Motor neuron (in vitro differentiated cells): ENCODE data around the gene FOXP1. TPM values are rescaled to one million over a fixed set of nuclear protein-coding genes. Genes with fewer than 3 reads are reported as not detected.
A peak's percentile ranks its signal among the peaks of the same experiment; 100 is the strongest.

Experiments used
- ATAC-seq, 8 experiments: fragments of 200-7000 bp; cut with Tn5 transposase; replicated peaks in 6 of 8; 2 replicates each; pipeline ENCODE4 v1.8.0; 2021; ENCODE audit warnings: mild to moderate bottlenecking in 8 of 8, moderate library complexity in 8 of 8
- H3K27ac ChIP-seq, 2 donors: fragments of 250-450 bp; sonication (Bioruptor Pico); 2 replicates each; pipeline ENCODE4 v1.9.0; 2021; ENCODE audit warnings: antibody characterized with exemption in 2 of 2, mild to moderate bottlenecking in 2 of 2, moderate library complexity in 1 of 2
- H3K4me1 ChIP-seq, 2 donors: fragments of 250-450 bp; sonication (Bioruptor Pico); replicated peaks in 1 of 2; 2 replicates each; pipeline ENCODE4 v1.6.1; 2021; ENCODE audit warnings: antibody characterized with exemption in 2 of 2, mild to moderate bottlenecking in 2 of 2, moderate library complexity in 1 of 2
- H3K4me3 ChIP-seq, 5 donors: fragments of 250-450 bp; sonication (Bioruptor Pico); 2 replicates each; pipeline ENCODE4 v1.9.0; 2021; ENCODE audit warnings: antibody characterized with exemption in 5 of 5, mild to moderate bottlenecking in 5 of 5, moderate library complexity in 4 of 5
- WGBS, 10 experiments: fragments of 450-650 bp; shearing (Covaris generic); methylation state at CpG; one replicate each; pipeline ENCODE4 v1.0.0; 2022; 5-methylcytosine and 5-hydroxymethylcytosine counted together
- in situ Hi-C, 9 experiments: fragments of 400-800 bp; cut with MboI; loops; one replicate each; pipeline ENCODE4 v1.15.0; 2021; ENCODE audit warnings: low sequenced_read_pairs in 9 of 9, low pct_unique_long_range_greater_than_20kb in 2 of 9; ENCODE audit not compliant: unreplicated experiment in 9 of 9
- total RNA-seq, 8 experiments: library from RNA; unstranded; fragments of 300-600 nt; gene quantifications; 2 replicates each; pipeline versions ENCODE4 v1.2.3 to v1.2.4, GENCODE V29; 2022

Gene FOXP1
- total RNA-seq, 8 experiments from 2014 or later = 7.0 to 118 (median 74.5) TPM

- Histone ChIP-seq H3K4me3 (peak overlapping the region in 2 of 5 donors; percentile 4 to 13), H3K27ac (no peak overlapping the region), H3K4me1 (peaks cover 5 to 49% of the 10 kb centered on the region in 2 donors)
- WGBS, 10 experiments = 55 to 92% (median 74%) methylated on average over 2 to 6 of the region's 6 CpGs
- in situ Hi-C loops = loop anchor here in 4 of 9 experiments (25.0 kb wide), 4 partner anchors 266 to 1041 kb away; no protein-coding TSS in a partner anchor
- ATAC-seq = no peak
Measured at GRCh38 chr3:71578054-71578751, 5.3 kb downstream of the FOXP1 start.

- 80 to 100% (median 92%) methylated on average over 1 to 5 of the region's 5 CpGs for WGBS, 10 experiments
Measured at GRCh38 chr3:71577011-71577410, 6.5 kb downstream of the FOXP1 start.

GRCh38 chr3:71575433-71575832 lies 8.1 kb downstream of the FOXP1 start:
- H3K4me1 ChIP-seq = peaks cover 1 to 44% of the 10 kb centered on the region in 2 donors
- no peak overlapping the region for H3K27ac ChIP-seq
- in situ Hi-C loops = loop anchor here in 4 of 9 experiments (25.0 kb wide), 4 partner anchors 263 to 1038 kb away; no protein-coding TSS in a partner anchor
- no peak overlapping the region for H3K4me3 ChIP-seq
- WGBS, 10 experiments = 82 to 100% (median 100%) methylated on average over 1 to 2 of the region's 2 CpGs; no CpG with 5 or more reads in 5 of the 10 experiments
- no peak for ATAC-seq

More at GRCh38 chr3:71577011-71577410, 6.5 kb downstream of the FOXP1 start:
- Histone ChIP-seq H3K27ac (no peak overlapping the region), H3K4me3 (no peak overlapping the region), H3K4me1 (peaks cover 5 to 49% of the 10 kb centered on the region in 2 donors)
- in situ Hi-C loops = loop anchor here in 4 of 9 experiments (25.0 kb wide), 4 partner anchors 265 to 1040 kb away; no protein-coding TSS in a partner anchor
- no peak for ATAC-seq

GRCh38 chr3:71573181-71573580 lies 10.3 kb downstream of the FOXP1 start:
- no peak for ATAC-seq
- Histone ChIP-seq H3K27ac (no peak overlapping the region), H3K4me1 (peaks cover 2 to 30% of the 10 kb centered on the region in 2 donors), H3K4me3 (no peak overlapping the region)
- in situ Hi-C loops = no loop called here
- 80 to 100% (median 96%) methylated on average over 1 to 5 of the region's 5 CpGs; no CpG with 5 or more reads in 4 of the 10 experiments for WGBS, 10 experiments

GRCh38 chr3:71570546-71570945 lies 13.0 kb downstream of the FOXP1 start:
- in situ Hi-C loops = no loop called here
- Histone ChIP-seq H3K27ac (no peak overlapping the region), H3K4me1 (peaks cover 6 to 16% of the 10 kb centered on the region in 2 donors), H3K4me3 (no peak overlapping the region)
- ATAC-seq = no peak
- 20 to 100% (median 93%) methylated on average over 1 to 3 of the region's 3 CpGs; no CpG with 5 or more reads in 4 of the 10 experiments for WGBS, 10 experiments

- no peak overlapping the region for H3K27ac ChIP-seq
- in situ Hi-C loops = no loop called here
- peaks cover 6 to 15% of the 10 kb centered on the region in 2 donors for H3K4me1 ChIP-seq
- ATAC-seq = no peak
- H3K4me3 ChIP-seq = no peak overlapping the region
Measured at GRCh38 chr3:71568207-71568606, 15.3 kb downstream of the FOXP1 start.

- no peak for ATAC-seq
- Histone ChIP-seq H3K4me3 (no peak overlapping the region), H3K27ac (no peak overlapping the region), H3K4me1 (peaks cover 6 to 15% of the 10 kb centered on the region in 2 donors)
- in situ Hi-C loops = no loop called here
Measured at GRCh38 chr3:71566776-71567175, 16.8 kb downstream of the FOXP1 start.

GRCh38 chr3:71565976-71566375 lies 17.6 kb downstream of the FOXP1 start:
- Histone ChIP-seq H3K27ac (no peak overlapping the region), H3K4me3 (no peak overlapping the region), H3K4me1 (peaks cover 6 to 15% of the 10 kb centered on the region in 2 donors)
- WGBS, 10 experiments = 79 to 100% (median 87%) methylated on average over 1 to 8 of the region's 8 CpGs; no CpG with 5 or more reads in 3 of the 10 experiments
- in situ Hi-C loops = no loop called here
- ATAC-seq = no peak

GRCh38 chr3:71565316-71565715 lies 18.2 kb downstream of the FOXP1 start:
- Histone ChIP-seq H3K4me1 (peaks cover 6 to 15% of the 10 kb centered on the region in 2 donors), H3K4me3 (no peak overlapping the region), H3K27ac (no peak overlapping the region)
- in situ Hi-C loops = no loop called here
- ATAC-seq = no peak
- WGBS, 10 experiments = 76 to 97% (median 91%) methylated on average over 2 to 7 of the region's 7 CpGs

GRCh38 chr3:71564361-71564760 lies 19.2 kb downstream of the FOXP1 start:
- no peak overlapping the region for H3K27ac ChIP-seq
- H3K4me1 ChIP-seq = peaks cover 6 to 15% of the 10 kb centered on the region in 2 donors
- WGBS, 10 experiments = 9 to 100% (median 96%) methylated on average over 1 to 6 of the region's 6 CpGs; no CpG with 5 or more reads in 1 of the 10 experiments
- H3K4me3 ChIP-seq = no peak overlapping the region
- peak in 1 of 8 experiments; percentile 37 for ATAC-seq
- in situ Hi-C loops = no loop called here

GRCh38 chr3:71563827-71564226 lies 19.7 kb downstream of the FOXP1 start:
- in situ Hi-C loops = no loop called here
- Histone ChIP-seq H3K27ac (no peak overlapping the region), H3K4me1 (peaks cover 6 to 15% of the 10 kb centered on the region in 2 donors), H3K4me3 (no peak overlapping the region)
- ATAC-seq = no peak
- 72 to 100% (median 91%) methylated on average over 2 to 3 of the region's 3 CpGs; no CpG with 5 or more reads in 1 of the 10 experiments for WGBS, 10 experiments

- H3K27ac ChIP-seq = no peak overlapping the region
- in situ Hi-C loops = no loop called here
Measured at GRCh38 chr3:71562938-71563337, 20.6 kb downstream of the FOXP1 start.

GRCh38 chr3:71560665-71561064 lies 22.9 kb downstream of the FOXP1 start:
- no peak overlapping the region for H3K27ac ChIP-seq
- in situ Hi-C loops = no loop called here
- H3K4me3 ChIP-seq = no peak overlapping the region
- H3K4me1 ChIP-seq = peaks cover 0 to 7% of the 10 kb centered on the region in 2 donors
- 80 to 100% (median 95%) methylated on average over 1 to 2 of the region's 2 CpGs; no CpG with 5 or more reads in 2 of the 10 experiments for WGBS, 10 experiments
- no peak for ATAC-seq

More at GRCh38 chr3:71562938-71563337, 20.6 kb downstream of the FOXP1 start:
- peak in 2 of 8 experiments; percentile 83 to 94 for ATAC-seq
- Histone ChIP-seq H3K4me3 (no peak overlapping the region), H3K4me1 (peaks cover 3 to 15% of the 10 kb centered on the region in 2 donors)
